Fibroblast of the aortic adventitia (primary cell): Measurements from ENCODE around the gene MICOS13. TPM values are rescaled to one million over a fixed set of nuclear protein-coding genes. Genes with fewer than 3 reads are reported as not detected.

Experiments
- DNase-seq: peaks from one replicate; pipeline ENCODE4 v3.0.0-alpha.2; 2010; ENCODE audit warnings: low read depth
- H3K4me3 ChIP-seq: 2 replicates; pipeline ENCODE4 v1.5.1; 2011; ENCODE audit warnings: low read depth, mild to moderate bottlenecking, control low read depth, low read length, moderate library complexity
- total RNA-seq: library from RNA; depleted of rRNA; stranded (reverse); fragments of >200 nt; gene quantifications from 2 replicates; pipeline ENCODE4 v1.2.3, GENCODE V29; 2012; ENCODE audit warnings: low replicate concordance
- TF ChIP-seq, protein P1 (sequence below): IDR thresholded peaks from 2 replicates; pipeline ENCODE4 v1.5.1; 2011; ENCODE audit warnings: mild to moderate bottlenecking, low read length, control low read depth, inconsistent platforms; ENCODE audit not compliant: insufficient read depth

MICOS13 gene
- 15.4 and 31.1 TPM in 2 replicates for total RNA-seq

GRCh38 chr19:5680437-5681368, at the start of gene MICOS13, which contains the start of gene HSD11B1L:
TSS of gene MICOS13 (minus strand) at chr19:5680516. CDS start at chr19:5680486, 30 bp downstream.
TSS of gene HSD11B1L (plus strand) at chr19:5681027. CDS start at chr19:5684833, 3,806 bp downstream.
- TF ChIP-seq, protein P1, sequence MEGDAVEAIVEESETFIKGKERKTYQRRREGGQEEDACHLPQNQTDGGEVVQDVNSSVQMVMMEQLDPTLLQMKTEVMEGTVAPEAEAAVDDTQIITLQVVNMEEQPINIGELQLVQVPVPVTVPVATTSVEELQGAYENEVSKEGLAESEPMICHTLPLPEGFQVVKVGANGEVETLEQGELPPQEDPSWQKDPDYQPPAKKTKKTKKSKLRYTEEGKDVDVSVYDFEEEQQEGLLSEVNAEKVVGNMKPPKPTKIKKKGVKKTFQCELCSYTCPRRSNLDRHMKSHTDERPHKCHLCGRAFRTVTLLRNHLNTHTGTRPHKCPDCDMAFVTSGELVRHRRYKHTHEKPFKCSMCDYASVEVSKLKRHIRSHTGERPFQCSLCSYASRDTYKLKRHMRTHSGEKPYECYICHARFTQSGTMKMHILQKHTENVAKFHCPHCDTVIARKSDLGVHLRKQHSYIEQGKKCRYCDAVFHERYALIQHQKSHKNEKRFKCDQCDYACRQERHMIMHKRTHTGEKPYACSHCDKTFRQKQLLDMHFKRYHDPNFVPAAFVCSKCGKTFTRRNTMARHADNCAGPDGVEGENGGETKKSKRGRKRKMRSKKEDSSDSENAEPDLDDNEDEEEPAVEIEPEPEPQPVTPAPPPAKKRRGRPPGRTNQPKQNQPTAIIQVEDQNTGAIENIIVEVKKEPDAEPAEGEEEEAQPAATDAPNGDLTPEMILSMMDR, result no peak
- peak within 1 kb of the TSS; percentile 94 for H3K4me3 ChIP-seq
- DNase-seq, result peak; percentile 99

- no peak overlapping the region for H3K4me3 ChIP-seq
- DNase-seq, result no peak
- TF ChIP-seq, protein P1, result no peak
Measured at GRCh38 chr19:5727453-5728050, 47.2 kb upstream of the MICOS13 start.

GRCh38 chr19:5719961-5720790, 39.9 kb upstream of the MICOS13 start, which contains the start of the genes CATSPERD and LONP1:
TSS of gene CATSPERD (plus strand) at chr19:5720637. CDS start at chr19:5720738, 101 bp downstream.
TSS of gene LONP1 (minus strand) at chr19:5720146. CDS start at chr19:5720132, 14 bp downstream.
- DNase-seq, result peak; percentile 99
- TF ChIP-seq, protein P1, result peak; percentile 96
- peak within 1 kb of the TSS; percentile 95 for H3K4me3 ChIP-seq

DNA sequence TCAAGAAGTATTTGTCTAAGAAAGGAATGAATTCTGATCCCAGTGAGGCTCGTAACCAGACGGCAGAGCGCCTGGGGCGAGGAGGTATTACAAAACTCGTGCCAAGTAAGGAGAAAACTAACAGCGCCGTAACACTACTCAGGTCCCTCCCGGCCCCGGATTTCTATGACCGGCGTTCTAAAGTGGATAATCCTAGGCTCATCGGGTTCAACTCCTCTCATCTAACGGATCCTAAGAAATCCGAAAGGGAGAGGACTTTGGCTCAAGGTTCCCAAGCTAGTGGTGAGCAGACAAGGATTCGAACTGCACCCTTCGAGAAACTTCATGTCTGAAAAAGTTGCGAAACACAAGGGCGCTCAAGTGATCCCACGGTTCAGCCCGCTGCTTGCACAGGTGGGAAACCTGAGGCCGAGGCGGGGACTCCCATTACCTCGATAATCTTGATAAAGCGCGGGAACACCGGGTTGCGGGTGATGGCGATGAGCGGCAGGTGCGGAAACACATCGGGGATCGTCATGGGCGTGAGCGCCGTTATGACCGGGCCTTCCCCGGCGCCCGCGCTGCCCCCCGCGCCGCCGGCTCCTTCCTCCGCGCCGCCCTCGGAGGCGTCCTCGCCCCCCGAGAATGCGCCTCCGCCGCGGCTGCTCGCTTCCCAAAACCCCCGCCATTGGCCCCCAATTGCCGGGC, 39.1 kb upstream of the MICOS13 start:
- peak; percentile 40 for DNase-seq
- TF ChIP-seq, protein P1, result no peak
- peak overlapping the region; percentile 95 for H3K4me3 ChIP-seq

DNA sequence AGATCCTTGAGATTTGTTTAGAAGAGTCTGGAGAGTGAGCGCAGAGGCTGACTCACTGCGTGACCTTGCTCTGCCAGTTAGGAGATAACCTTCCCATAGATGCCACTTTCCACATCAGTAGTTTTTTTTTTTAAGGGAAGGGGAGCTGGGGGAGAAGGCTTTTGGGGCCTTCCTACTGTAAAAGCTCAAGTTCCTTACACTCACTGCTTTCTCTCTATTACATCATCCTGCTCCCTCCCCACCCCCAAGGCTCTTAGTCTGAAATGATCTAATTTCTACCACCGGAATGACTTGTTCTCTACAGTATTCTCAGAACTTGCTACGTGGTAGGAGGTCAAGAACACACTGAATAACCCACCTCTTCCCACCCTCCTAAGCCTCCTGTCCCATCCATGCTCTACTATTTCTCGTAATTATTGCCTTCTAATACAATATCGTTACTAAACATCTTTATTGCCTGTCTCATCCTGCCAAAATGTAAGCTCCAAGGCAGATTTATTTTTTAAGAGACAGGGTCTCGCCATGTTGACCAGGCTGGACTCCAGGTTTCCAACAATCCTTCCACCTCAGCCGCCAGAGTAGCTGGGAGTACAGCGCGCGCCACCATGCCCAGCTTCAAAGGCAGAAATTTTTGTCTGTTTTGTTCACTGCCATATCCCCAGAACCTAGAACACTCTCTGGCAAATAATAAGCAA, 38.4 kb upstream of the MICOS13 start:
- TF ChIP-seq, protein P1, result no peak
- peak overlapping the region; percentile 95 for H3K4me3 ChIP-seq
- DNase-seq, result peak; percentile 95
